Measurements from ENCODE around the gene XKR7. TPM values are rescaled to one million over a fixed set of nuclear protein-coding genes. Genes with fewer than 3 reads are reported as not detected.
A peak's percentile ranks its signal among the peaks of the same experiment; 100 is the strongest.

XKR7 gene
- total RNA-seq, 1 experiment from 2014 or later = 1.3 TPM

DNA sequence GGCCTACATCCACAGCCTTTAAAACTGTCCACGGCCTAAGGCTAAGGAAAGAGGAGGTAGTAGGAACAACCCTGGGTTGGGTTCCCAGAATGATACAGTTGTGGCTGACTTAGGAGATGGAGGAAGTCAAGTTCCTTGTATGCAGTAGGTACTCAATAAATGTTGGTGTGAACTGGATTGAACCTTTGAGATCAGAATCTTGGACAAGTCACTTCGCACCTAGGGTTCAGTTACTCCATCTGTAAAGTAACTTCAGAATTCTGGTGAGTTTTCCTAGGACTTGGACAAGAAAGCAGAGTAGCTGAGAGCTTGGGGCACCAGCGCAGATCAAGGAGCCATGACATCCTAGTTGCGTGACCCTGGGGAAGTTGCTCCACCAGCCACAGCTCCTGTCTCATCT lies 9.1 kb downstream of the XKR7 start:
- Histone ChIP-seq H4K91ac (ENCODE audit: insufficient read length, low read depth, low read length) (no peak overlapping the region), H3K4ac (ENCODE audit: low read depth, low read length) (no peak overlapping the region), H2BK120ac (ENCODE audit: low read depth, low read length, poor library complexity, severe bottlenecking) (no peak overlapping the region), H3K79me2 (ENCODE audit: insufficient read depth, low read length) (no peaks in the 10 kb centered on the region), H2BK15ac (ENCODE audit: low read depth, low read length) (no peak overlapping the region), H3K79me1 (ENCODE audit: insufficient read depth, low read depth, low read length, poor library complexity, severe bottlenecking) (no peaks in the 10 kb centered on the region), H3K9me3 (ENCODE audit: control insufficient read depth, low read depth, low read length) (no peaks in the 10 kb centered on the region), H3K4me1 (ENCODE audit: insufficient read depth, low read length) (no peaks in the 10 kb centered on the region; the same call in 1 of the 2 replicates), H2BK20ac (ENCODE audit: low read depth, low read length, poor library complexity, severe bottlenecking) (no peak overlapping the region), H3T11ph (ENCODE audit: low read length) (no peak overlapping the region), H2AK5ac (ENCODE audit: insufficient read length, low read length) (no peak overlapping the region), H3K4me2 (ENCODE audit: insufficient read depth, insufficient read length, low read length) (no peak overlapping the region), H3K27me3 (ENCODE audit: insufficient read depth, low read length) (no peaks in the 10 kb centered on the region), H3K14ac (ENCODE audit: insufficient read depth, low read length) (no peak overlapping the region), H4K20me1 (ENCODE audit: control insufficient read depth, insufficient read depth, insufficient read length) (no peaks in the 10 kb centered on the region), H3K23me2 (ENCODE audit: insufficient read length, low read depth, low read length, poor library complexity, severe bottlenecking) (no peaks in the 10 kb centered on the region), H2BK5ac (ENCODE audit: insufficient read length, low read length) (no peak overlapping the region), H4K5ac (ENCODE audit: insufficient read length, low read depth, low read length) (no peak overlapping the region), H3K23ac (ENCODE audit: insufficient read length, low read depth, low read length) (no peak overlapping the region), H3K9ac (ENCODE audit: extremely low read depth, insufficient read length, low read length) (no peak overlapping the region), H3K27ac (ENCODE audit: insufficient read length, low read depth, low read length) (no peak overlapping the region), H3K18ac (ENCODE audit: insufficient read length, low read depth, low read length) (peak overlapping the region; percentile 1), H2BK12ac (ENCODE audit: insufficient read length, low read depth, low read length) (no peak overlapping the region), H2AFZ (ENCODE audit: low read length) (no peak overlapping the region), H3K56ac (ENCODE audit: insufficient read length, low read depth, low read length) (no peak overlapping the region), H4K8ac (replicated peaks; ENCODE audit: insufficient read length, low read depth, low read length) (no peak overlapping the region)
- Mint-ChIP-seq H3K27ac (peak overlapping the region in 2 of 3 experiments; percentile 73 to 81; a peak in 4 of 7 replicates), H3K27me3 (ENCODE audit: low read depth) (peaks cover 14% of the 10 kb centered on the region), H3K36me3 (ENCODE audit: insufficient read depth in 1 of 3, low read depth in 3 of 3) (no peaks in the 10 kb centered on the region), H3K9me3 (no peaks in the 10 kb centered on the region; a peak in 1 of 5 replicates), H3K4me3 (no peak overlapping the region; a peak in 1 of 5 replicates), H3K4me1 (peaks cover 18 to 39% of the 10 kb centered on the region in 2 experiments)
- TF ChIP-seq, protein P1, sequence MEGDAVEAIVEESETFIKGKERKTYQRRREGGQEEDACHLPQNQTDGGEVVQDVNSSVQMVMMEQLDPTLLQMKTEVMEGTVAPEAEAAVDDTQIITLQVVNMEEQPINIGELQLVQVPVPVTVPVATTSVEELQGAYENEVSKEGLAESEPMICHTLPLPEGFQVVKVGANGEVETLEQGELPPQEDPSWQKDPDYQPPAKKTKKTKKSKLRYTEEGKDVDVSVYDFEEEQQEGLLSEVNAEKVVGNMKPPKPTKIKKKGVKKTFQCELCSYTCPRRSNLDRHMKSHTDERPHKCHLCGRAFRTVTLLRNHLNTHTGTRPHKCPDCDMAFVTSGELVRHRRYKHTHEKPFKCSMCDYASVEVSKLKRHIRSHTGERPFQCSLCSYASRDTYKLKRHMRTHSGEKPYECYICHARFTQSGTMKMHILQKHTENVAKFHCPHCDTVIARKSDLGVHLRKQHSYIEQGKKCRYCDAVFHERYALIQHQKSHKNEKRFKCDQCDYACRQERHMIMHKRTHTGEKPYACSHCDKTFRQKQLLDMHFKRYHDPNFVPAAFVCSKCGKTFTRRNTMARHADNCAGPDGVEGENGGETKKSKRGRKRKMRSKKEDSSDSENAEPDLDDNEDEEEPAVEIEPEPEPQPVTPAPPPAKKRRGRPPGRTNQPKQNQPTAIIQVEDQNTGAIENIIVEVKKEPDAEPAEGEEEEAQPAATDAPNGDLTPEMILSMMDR (conservative IDR thresholded peaks at IDR 0.05) = no peak
- WGBS (ENCODE audit: extremely low coverage, insufficient read length, low lambda C conversion rate) = no CpG with 5 or more reads among the region's 4 CpGs
- no peak for DNase-seq

Measured in H9 (cell line).